ENCODE measurements around the gene GABRB1. TPM values are rescaled to one million over a fixed set of nuclear protein-coding genes. Genes with fewer than 3 reads are reported as not detected.

GABRB1 gene
- total RNA-seq, 1 donor from 2014 or later, result not detected

DNA sequence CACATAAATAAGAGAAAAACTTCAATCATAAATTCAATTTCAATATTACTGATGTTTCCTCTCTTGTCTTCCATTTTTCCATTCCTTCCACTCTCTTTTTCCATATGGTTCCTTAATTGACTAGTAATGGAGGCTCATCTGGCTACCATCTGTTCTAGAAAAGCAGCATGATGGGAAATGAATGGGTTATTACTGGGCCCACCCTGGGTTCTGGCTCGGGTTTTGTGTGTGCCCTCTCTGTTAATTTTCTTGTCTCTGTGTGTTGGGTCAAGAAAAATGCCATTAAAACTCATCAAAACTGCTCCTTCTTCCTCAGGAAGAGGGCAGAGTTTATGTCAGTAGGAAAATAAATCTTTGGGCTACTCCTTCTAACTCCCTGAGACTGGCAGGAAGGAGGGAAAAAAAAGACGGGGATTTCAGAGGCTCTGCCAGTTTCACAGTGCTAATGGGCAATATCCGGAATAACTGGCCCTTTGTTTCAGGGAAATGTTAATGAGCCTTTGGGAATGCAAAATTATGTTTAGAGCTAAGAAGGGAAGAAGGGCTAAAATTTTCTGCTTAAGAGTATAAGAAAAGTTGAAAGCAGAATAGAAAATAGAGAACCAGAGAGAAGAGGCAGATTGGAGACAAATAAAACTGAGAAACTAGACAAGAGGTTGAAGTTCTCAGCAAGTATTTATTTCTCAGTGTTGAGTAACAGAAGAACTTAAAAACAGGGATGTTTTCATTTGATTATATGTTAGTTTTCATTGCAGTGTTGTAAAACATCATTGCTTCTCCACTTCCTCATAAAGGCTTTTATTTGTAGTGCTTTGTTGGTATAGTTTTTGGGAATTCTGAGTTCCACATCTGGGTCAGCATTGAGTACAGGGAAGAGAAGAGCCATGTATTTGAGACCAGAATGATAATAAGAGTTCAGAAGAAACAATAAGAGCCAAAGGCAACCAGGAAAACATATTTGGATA is 19.7 kb downstream of the GABRB1 start:
- no peaks in the 10 kb centered on the region for H3K36me3 ChIP-seq (ENCODE audit: control insufficient read depth, insufficient read depth, low read length)
- no peak overlapping the region for H3K4me3 ChIP-seq (ENCODE audit: low read depth, low read length)
- H3K27me3 ChIP-seq (ENCODE audit: control insufficient read depth, insufficient read depth, low read length), result no peaks in the 10 kb centered on the region
- FAIRE-seq (no peak), DNase-seq (ENCODE audit: low read depth) (no peak)
- TF ChIP-seq, protein P1, sequence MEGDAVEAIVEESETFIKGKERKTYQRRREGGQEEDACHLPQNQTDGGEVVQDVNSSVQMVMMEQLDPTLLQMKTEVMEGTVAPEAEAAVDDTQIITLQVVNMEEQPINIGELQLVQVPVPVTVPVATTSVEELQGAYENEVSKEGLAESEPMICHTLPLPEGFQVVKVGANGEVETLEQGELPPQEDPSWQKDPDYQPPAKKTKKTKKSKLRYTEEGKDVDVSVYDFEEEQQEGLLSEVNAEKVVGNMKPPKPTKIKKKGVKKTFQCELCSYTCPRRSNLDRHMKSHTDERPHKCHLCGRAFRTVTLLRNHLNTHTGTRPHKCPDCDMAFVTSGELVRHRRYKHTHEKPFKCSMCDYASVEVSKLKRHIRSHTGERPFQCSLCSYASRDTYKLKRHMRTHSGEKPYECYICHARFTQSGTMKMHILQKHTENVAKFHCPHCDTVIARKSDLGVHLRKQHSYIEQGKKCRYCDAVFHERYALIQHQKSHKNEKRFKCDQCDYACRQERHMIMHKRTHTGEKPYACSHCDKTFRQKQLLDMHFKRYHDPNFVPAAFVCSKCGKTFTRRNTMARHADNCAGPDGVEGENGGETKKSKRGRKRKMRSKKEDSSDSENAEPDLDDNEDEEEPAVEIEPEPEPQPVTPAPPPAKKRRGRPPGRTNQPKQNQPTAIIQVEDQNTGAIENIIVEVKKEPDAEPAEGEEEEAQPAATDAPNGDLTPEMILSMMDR (IDR thresholded peaks at IDR 0.05; ENCODE audit: insufficient read depth, low read length, severe bottlenecking), result no peak

DNA sequence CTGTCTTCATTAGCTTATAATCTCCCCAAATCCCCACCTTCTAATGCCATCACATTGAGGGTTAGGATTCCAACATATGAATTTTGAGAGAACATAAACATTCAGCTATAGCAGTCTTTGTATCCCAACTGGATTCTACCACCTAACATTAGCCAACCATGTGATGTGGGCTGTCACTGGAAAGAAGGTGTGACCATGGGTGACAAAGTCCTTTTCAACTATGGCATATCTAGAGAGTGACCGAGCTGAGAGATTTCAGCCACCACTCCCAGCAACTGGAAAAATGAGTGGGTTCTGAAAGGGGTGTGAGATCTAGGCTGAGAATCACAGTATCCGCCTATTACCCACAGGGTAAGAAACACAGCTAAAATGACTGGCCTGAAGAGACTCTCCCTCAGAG is 22.1 kb downstream of the GABRB1 start:
- Histone ChIP-seq H3K36me3 (ENCODE audit: control insufficient read depth, insufficient read depth, low read length) (no peaks in the 10 kb centered on the region), H3K27me3 (ENCODE audit: control insufficient read depth, insufficient read depth, low read length) (no peaks in the 10 kb centered on the region), H3K4me3 (ENCODE audit: low read depth, low read length) (no peak overlapping the region)
- TF ChIP-seq, protein P1 (IDR thresholded peaks at IDR 0.05; ENCODE audit: insufficient read depth, low read length, severe bottlenecking), result no peak
- DNase-seq (ENCODE audit: low read depth), result no peak
- FAIRE-seq, result no peak

DNA sequence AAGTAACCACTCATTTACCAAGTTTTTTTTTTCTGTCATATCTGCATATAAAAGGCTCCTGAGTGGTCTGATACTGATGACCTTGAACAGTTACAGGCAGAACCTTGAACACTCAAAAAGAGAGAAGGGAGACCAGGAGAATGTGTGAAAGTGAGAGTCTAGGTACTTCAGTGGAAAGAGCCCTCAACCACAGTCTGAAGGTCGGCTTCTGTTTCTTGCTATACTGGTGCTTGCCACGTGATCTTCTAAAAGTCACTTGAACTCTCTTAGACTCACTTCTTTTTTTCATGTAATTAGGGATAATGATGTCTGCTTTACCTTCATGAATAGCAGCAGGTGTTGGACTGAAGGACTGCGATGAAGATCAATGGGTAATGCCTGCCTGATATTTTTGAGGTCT is 22.8 kb downstream of the GABRB1 start:
- Histone ChIP-seq H3K36me3 (ENCODE audit: control insufficient read depth, insufficient read depth, low read length) (no peaks in the 10 kb centered on the region), H3K4me3 (ENCODE audit: low read depth, low read length) (no peak overlapping the region), H3K27me3 (ENCODE audit: control insufficient read depth, insufficient read depth, low read length) (no peaks in the 10 kb centered on the region)
- TF ChIP-seq, protein P1 (IDR thresholded peaks at IDR 0.05; ENCODE audit: insufficient read depth, low read length, severe bottlenecking), result no peak
- FAIRE-seq (no peak), DNase-seq (ENCODE audit: low read depth) (no peak)

DNA sequence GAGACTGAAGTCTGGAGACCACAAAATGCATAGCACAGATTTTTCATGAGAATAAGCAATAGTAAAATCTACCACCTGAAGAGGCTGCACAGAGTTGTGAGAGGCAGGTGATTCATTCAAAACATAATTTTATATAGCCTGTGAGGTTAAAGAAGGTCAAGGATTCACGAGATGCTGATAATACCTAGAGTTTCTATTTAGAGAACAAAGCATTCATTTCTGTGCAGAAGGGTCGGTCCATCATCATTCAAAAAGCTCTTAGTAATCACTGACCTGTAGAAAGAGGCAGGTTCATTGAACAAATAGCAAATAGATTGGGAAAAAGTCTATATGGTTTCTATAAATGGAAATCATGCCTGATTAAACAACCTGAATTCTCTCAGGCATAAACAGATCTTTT is 26.6 kb downstream of the GABRB1 start:
- no peak for DNase-seq (ENCODE audit: low read depth)
- Histone ChIP-seq H3K4me3 (ENCODE audit: low read depth, low read length) (no peak overlapping the region), H3K36me3 (ENCODE audit: control insufficient read depth, insufficient read depth, low read length) (no peaks in the 10 kb centered on the region), H3K27me3 (ENCODE audit: control insufficient read depth, insufficient read depth, low read length) (no peaks in the 10 kb centered on the region)
- no peak for FAIRE-seq
- TF ChIP-seq, protein P1 (IDR thresholded peaks at IDR 0.05; ENCODE audit: insufficient read depth, low read length, severe bottlenecking), result no peak

DNA sequence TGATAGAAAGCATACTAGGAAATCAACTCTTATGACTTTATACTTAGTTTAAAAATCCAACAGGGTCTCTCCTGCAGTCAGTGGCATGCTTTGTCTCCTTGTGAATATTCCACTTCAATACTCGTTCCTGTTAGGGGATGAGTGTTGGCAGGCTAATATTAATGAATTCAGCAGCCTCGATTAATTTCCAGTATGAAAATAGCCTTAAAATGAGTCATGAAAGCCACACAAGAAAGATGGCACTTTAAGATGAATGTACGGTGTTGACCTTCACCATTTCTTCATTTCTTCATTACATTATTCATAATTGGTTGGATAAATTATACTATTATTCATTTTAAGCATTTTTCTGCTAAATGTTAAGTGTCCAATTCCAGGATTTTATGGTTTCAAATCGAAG is 29.2 kb downstream of the GABRB1 start:
- H3K4me3 ChIP-seq (ENCODE audit: low read depth, low read length), result no peak overlapping the region
- FAIRE-seq (no peak), DNase-seq (ENCODE audit: low read depth) (no peak)
- TF ChIP-seq, protein P1 (IDR thresholded peaks at IDR 0.05; ENCODE audit: insufficient read depth, low read length, severe bottlenecking), result no peak
- H3K36me3 ChIP-seq (ENCODE audit: control insufficient read depth, insufficient read depth, low read length), result no peaks in the 10 kb centered on the region
- H3K27me3 ChIP-seq (ENCODE audit: control insufficient read depth, insufficient read depth, low read length), result no peaks in the 10 kb centered on the region
